ENCODE measurements around the gene DSCAML1.

DNA sequence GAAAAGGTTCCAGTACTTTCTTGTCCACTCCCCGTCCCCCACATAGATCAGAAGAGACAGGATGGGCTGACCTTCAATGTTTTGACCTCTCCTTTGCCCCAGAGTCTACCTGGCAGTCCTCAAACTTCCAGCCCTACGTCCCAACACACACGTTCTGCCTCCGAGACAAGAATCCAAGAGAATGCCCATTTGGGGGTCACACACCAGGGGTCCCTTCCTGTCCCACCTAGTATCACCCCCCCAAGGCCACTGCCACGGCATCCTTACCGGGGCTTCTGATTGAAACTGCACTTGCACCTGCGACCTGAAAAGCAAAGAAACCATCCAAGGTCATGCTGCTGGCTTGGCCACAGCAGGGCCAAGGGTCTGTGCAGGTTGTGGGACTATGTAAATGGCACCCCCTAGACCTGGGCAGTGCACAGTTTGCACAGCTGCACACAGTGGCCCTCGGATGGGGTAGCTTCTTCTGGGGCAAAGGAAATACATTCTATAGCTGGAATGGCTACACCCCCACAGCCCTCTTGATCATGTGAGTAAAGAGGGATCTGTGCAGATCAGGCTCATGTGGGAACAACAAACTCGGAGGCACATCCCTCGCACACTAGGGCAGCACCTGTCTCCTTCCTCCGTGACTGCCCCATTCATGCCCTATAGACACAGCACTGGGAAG is 44.0 kb upstream of the DSCAML1 start:
- TF ChIP-seq EZH2 (IDR thresholded peaks at IDR 0.05; ENCODE audit: insufficient read depth, poor library complexity, severe bottlenecking) (no peak), EZH2phosphoT487 (IDR thresholded peaks at IDR 0.05; ENCODE audit: insufficient read depth, low read depth) (no peak)
